ENCODE data around the gene BRIX1.

The BRIX1 gene, protein sequence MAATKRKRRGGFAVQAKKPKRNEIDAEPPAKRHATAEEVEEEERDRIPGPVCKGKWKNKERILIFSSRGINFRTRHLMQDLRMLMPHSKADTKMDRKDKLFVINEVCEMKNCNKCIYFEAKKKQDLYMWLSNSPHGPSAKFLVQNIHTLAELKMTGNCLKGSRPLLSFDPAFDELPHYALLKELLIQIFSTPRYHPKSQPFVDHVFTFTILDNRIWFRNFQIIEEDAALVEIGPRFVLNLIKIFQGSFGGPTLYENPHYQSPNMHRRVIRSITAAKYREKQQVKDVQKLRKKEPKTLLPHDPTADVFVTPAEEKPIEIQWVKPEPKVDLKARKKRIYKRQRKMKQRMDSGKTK

DNA sequence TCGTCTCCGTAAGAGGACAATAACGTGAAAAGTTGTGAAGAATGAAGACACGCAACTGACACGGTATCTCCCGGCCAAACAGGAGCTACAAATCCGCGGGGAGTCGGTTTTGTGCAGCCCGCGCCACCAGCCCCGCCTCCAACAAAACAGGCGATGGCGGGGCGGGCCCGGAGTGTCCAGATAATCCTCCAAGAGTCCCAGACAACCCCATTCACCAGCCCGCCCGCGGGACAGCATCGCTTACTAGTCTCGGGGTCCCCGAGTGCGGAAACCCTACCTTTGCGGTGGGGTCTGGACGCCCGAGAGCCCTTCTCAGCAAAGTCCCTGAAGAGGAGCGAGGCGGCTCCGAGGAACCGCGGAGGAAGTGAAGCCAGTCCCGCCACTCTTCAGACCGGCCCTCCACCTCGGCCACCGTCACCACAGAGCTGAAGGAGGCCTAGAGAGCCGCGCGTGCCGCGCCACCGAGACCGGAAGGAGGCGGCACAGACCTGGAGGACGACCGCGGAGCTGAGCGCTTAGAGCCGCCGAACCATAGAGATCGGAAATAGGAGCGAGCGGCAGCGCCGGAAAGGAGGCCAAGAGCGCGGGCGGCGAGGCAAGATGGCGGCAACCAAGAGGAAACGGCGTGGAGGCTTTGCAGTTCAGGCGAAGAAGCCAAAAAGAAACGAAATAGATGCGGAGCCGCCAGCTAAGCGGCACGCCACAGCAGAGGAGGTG, at the start of gene BRIX1, which contains the start of gene RAD1:
BRIX1 (plus strand) TSS at position 573 of the 717 bp plus-strand sequence; CDS start at position 601, 28 bp downstream.
RAD1 (minus strand) TSS at position 366 of the 717 bp plus-strand sequence. CDS start 612 bp downstream, outside the sequence.
- DNase-seq (ENCODE audit: low spot score), result peak; percentile 99

DNA sequence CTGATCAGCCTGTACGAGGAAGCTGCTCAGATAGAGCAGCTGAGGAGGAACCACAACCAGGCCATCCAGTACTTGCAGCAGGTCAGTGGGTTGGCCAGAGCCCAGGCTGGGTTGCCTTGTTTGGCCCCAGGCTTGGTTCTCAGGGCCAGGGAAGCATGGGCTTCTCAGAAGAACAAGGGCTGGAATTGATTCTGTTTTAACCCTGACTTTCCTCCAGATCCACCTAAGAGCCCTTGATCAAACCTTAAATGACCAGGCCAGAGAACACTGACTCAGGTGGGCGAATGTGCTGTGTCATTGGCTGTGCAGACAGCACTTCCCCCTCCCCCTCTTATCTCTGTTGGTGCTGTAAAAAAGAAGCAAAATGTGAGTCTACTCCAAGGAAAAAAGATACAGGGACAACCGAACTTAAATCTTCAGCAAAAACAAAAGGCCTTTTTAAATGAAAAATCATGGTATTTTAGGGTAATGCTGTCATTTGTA, 48.5 kb upstream of the BRIX1 start:
- no peak for DNase-seq (ENCODE audit: low spot score)

DNA sequence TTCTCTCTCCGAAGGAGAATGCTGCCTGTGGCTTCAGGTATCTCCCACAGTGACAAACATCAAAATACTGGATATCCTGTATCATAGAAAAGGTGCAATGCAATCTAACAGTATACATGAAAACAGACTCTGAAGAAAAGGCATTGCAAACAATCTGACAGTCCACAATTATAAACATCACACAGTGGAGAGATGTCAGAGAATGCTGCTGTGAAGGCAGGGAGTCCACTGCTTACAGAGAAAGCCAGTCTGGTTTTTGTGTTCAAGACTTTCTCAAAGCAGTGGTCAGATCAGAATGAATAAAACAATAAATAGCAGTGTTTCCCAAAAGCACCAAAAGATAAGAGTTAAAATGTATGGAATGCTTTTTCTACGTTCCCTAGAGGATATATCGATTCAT, 47.9 kb upstream of the BRIX1 start:
- no peak for DNase-seq (ENCODE audit: low spot score)

DNA sequence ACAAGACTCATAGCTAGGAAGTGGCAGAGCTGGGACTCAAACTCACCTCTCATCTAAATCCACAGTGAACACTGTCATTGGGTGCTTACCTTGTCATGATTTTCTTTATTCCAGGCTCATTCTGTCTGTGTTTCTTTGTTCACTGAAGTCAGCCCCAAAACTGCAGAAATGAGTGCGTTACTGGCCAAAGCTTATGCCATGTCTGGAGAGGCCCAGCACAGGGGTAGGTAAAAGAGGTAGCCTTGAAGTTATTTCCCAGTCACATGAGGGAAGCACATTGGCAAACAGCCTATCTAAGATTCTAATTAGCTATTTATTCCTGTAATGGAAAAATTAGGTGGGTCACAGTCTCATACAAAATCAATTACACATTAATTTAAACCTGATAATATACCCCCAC, 46.7 kb upstream of the BRIX1 start:
- no peak for DNase-seq (ENCODE audit: low spot score)

DNA sequence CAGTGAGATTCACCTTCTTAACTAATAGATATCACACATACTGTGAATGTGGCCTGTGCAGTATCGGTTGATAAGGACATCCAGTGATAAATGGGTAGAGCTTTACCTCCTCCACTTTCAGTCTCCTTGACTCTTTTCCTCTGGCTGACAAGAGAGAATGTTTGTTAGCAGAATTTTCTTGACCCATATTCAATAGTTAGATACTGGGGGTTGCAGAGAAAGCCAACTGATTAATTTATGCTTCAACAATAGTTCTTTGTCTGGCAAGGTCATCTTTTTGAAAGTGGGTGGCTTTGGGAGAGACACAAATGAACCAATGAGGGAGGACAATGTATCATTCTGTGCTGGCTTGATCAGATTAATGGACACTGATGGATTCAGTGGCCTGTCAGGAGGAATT, 46.3 kb upstream of the BRIX1 start:
- DNase-seq (ENCODE audit: low spot score), result no peak

DNA sequence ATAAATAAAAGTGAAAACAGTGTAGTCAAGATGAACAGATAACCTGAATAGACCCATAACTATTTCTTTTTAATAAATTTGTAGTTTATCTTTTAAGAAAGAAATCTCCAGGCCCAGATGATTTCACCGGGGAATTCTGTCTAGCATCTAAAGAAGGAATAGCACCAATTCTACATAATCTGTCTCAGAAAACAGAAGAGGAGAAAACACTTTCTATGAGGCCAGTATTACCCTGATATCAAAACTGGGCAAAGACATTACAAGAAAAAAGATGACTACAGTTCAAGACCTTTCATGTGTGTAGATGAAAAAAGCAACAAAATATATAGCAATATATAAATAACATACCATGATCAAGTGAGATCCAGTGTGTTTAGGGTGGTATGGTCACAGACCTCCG, 45.1 kb upstream of the BRIX1 start:
- DNase-seq (ENCODE audit: low spot score), result no peak

DNA sequence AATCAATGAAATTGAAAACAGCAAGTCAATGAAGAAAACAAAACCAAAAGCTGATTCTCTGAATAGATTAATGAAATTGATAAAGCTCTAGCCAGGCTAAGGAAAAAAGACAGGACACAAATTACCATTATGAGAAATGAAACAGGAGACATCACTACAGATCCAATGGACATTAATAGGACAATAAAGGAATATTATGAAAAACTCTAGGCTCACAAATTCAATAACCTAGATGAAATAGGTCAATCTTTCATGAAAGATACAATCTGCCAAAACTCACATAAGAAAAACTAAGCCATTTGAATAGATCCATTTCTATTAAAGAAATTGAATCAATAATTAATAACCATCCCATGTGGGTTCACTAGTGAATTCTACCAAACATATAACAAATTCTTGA, 39.2 kb upstream of the BRIX1 start:
- DNase-seq (ENCODE audit: low spot score), result no peak

DNA sequence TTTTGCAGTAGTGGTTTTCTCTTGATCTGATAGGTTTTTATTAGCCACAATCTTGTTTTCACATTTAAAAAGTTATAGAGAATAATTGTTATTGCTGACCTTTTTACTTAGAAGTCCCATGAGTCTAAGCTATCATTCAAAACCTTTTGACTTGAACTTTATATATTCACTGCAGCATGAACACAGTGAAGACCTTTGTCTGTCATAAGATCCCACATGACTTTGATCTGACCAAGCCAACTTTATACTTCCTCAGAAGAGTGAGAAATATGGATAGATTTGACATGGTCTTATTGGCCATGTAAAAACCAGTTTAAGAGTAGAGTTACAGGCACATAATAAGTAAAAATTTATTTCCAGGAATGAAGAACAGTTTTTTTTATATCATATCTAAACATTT, 34.3 kb upstream of the BRIX1 start:
- DNase-seq (ENCODE audit: low spot score), result no peak

DNA sequence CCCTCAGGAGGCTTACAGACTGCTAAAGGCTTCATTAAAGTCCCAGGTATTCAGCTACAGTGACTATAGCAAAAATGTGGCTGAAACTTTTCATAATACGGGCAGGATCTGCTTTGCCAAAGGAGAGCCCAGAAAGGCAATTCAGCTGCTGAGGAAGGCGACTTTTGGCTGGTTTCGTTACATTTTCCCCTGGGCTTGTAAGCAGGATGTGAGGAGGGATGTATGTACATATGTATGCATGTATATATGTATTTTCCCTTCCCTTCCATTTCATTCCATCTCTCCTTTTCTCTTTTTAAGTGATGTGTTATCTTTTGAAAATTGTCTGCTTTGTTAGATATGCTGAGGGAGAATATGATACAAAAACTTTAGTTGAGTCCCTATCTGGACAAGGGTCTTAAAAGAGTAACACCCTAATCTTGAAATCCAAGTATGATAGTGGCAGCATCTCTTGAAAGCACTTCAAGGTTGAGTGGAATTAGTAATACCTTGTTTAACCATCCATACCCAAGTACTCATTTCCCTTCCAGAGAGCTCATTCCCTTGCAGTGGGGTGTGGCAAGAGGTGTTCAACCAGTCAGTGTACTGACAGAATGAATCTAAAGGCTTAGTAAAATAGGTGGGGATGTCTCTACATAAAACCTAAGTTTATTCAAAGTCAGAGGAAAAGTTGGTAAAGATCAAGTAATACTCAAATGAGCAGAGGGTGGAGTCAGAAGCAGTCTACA, 29.0 kb upstream of the BRIX1 start:
- DNase-seq (ENCODE audit: low spot score), result no peak

DNA sequence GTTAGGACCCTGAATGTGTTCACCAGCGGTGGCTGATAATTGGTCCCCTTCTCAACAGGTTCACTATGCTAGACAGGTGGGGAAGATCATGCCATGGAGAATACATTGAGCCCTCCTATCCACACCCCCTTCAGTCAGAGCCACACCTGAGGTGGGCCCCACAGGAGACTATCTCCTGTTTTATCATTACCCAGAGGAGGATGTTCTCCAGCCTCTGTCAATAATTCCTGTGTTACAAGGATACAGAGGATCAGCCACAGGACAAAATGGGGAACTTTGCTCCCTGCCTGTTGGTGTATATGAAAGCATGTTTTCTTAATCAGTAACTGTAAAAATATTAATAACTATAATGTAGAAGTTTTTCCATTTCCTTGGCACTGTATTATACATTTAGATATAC, 26.1 kb upstream of the BRIX1 start:
- DNase-seq (ENCODE audit: low spot score), result no peak

DNA sequence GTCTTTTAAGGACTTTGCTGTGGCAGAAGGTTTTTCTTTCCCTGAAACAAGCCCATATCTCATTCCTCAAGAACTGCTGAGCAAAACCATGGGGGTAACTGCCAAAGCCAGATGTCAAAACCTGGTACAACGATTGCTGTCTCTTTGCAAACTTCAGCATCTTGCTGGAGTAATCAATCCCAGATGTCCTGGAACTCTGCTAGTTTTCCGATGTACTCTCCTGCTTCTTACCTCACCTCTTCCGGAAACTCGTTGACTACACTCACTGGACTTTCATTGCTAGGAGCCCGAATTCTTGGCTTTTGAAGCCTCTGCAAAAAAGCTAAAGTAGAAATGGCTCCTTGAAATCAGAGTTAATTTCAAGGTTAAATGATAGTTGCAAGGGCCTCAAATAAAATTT, 23.5 kb upstream of the BRIX1 start:
- no peak for DNase-seq (ENCODE audit: low spot score)

DNA sequence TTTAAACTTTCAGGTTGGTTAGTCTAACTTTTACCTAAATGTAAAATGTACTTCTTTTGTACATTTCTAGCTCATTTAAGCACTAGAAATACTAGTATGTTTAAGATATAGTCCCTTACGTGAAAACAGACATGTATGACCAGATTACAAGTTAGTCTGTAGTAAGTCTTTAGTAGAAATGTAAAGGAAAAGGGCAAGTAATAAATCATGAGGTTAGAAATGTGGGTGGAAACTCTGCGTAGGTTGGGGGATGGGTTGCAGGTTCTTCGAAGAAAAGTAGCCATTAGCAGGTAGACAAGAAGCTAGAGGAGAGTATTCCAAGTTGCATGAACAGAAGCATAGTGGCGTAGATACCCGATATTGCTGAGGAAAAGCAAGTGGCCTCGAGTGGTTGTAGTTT, 23.1 kb upstream of the BRIX1 start:
- no peak for DNase-seq (ENCODE audit: low spot score)

DNA sequence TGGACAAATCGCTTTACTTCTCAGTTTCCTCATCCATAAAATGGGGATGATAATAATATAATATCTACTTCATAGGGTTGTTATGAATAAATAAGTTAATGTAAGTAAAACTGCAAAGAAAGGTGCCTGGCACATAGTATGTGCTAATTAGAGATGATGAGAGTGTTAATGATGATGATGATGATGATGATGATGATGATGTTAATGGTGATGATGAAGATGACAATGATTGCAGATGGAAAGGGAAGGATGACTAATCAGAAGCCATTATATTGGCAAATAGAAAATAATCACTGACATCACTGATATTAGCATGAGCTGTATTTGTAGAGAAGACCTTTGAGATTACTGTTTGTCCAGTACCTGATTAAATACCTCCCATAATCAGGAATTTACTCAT, 20.8 kb upstream of the BRIX1 start:
- DNase-seq (ENCODE audit: low spot score), result no peak

DNA sequence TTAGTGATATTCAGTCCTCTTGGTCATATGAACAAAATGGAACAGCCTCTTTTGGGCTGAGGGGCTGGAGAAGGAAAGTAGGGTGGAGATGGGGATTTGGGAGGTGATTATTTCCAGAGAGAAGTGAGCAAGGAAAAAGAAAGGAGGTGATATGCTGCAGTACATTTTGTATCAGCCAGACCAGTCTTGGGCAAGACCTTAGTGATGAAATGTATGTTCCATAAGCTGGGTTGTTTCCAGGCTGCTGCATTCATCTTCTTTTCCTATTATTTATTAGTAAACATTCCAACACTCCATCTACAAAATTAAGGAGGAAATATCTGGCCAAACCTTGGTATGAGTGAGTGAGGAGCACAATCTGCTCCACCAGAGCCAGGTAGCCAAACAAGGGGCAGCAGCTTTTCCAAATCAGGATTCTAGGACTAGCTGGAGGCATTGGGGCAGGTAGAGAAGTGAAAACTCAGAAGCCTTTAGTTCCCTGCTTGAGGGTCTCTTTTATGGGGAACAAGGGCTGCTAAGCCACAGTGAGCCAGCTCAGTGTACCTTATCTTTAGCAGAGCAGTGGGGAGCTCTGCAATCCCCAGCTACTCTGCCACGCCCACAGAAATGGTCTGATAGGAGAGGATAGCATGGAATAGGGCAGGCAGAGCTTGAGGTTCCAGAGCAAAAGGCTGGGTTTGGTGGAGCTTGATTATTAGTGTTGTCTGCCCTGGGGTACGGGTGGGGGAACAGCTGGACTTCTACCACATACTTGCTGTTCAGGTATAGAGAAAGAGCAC, 19.7 kb upstream of the BRIX1 start:
- DNase-seq (ENCODE audit: low spot score), result no peak

DNA sequence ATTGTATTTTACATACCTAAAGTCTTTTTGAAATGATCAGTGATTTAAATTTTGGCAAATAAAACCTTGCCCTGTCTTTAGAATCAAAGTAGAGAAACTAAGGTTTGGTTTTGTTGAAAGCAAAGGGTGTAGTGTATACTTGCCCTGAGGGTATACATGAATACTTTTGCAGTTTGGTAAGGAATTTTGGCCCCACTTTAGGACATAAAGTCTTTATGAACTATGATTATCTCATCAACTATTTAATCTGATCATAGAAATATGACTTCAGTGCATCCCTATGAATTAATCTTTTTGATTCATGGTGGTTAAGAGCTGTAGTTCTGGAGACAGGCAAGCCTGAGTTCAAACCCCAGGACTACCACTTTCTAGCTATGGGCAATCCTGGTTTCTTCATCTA, 17.9 kb upstream of the BRIX1 start:
- DNase-seq (ENCODE audit: low spot score), result no peak

DNA sequence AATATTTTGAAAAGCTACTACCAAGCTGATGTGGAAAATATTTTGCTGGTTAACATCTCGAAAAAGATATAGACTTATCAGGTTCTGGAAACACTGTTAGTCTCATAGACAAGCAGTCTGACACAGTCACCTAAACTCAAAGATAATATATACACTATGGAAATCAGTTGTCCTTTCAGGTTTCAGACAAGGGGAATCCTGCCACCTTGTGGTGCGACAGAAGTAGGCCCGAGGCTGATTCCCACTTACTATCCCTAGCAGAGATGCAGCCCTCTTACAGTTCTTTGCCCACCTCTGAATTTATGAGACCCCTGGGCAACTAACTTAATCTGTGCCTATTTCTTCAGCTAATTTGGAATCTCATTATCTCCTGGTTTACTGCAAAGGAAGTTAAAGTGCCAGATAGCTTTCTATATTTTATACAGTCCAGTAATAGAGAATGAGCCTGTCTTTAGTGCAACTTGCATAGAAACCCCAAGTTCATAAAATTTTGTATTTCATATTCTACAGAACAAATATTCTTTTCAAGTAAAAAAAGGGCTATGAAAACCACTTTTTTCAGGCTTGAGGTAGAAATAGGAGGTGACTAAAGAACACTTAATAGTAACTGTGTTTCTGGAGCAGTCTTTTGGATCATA, 17.1 kb upstream of the BRIX1 start:
- peak; percentile 80 for DNase-seq (ENCODE audit: low spot score)

DNA sequence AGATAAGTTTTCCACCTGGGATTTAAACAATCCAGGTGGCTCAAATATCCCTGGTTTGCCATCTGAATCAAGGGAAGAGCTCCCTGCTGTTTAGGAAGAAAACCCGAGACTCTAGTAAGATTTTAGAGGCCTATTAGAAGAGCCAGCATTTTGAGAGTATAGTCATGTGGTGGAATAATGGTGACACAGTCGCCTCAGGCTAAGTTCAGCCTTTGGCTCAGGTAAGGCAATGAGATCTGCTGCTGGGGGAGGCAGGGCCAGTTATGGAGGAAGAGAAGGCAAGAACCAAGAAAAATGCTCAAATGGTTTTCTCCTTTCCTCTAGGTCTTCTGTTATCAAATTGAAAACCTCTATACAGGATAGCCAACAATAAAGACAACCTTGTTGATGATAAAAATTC, 16.4 kb upstream of the BRIX1 start:
- no peak for DNase-seq (ENCODE audit: low spot score)

DNA sequence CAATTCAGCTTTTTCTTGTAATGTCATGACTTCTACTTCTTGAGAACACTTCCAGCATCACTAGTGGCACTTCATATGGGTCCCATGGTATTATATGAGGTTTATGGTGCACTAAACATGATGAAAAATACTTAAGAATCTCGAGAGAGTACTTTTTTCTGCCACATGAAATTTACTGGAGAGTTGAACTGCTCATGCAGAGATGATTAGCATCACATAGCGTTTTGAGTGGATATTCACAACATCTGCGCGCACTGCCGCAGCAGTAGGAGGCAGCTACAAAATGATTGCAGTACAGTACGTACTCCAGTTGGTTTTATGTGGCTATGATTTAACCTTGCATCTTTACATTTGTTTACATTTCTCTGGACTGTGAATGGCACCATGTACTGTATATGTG, 14.9 kb upstream of the BRIX1 start:
- no peak for DNase-seq (ENCODE audit: low spot score)

DNA sequence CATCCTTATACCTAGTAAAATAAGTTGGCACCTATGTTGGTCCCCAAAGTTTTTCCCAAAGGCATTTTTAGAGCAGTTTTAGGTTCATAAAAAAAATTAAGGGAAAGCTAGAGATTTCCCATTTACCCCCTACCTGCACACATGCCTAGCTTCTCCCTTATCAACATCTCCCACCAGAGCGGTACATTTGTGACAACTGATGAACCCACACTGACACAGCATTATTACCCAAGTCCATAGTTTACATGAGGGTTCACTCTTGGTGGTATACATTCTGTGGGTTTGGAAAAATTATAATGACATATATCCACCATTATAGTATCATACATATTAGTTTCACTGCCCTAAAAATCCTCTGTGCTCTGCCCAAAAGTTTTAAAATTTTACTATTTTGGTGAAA, 12.3 kb upstream of the BRIX1 start:
- no peak for DNase-seq (ENCODE audit: low spot score)

DNA sequence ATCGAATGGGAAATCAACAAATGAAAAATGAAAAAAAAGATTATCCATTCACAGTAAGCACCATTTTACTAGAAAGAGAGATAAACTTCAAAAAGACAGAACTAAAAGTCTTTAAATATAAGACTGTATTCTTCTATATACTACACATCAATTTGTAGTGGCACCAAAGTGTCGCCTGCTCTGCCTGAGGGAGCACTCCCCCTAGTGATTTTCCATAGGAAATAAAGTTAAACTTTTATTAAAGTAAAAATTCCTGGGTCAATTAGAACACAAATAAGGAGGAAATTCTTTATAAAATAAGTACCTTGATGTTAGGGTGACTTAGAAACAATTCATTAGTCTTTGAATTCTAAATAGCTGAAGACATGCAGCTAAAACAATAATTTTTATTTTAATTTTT, 9.9 kb upstream of the BRIX1 start:
- no peak for DNase-seq (ENCODE audit: low spot score)

DNA sequence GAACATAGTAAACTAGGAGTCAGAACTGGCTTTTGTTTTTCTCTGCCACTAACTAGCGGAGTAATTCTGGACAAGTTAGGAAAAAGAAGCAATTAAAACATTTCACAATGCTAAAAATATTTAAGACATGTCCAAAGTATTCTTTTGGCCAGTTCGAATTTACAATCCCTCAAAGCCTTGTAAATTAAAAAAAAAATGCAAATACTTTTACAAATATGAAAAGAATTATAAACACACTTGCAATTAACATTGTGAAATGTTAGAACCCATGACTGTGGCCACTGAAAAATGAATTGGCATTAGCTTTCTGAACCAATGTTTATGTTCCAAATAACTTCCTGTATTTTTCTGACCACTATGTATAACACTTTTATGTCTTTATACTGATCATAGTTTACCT, 2.4 kb upstream of the BRIX1 start:
- DNase-seq (ENCODE audit: low spot score), result no peak

Data from LoVo (cell line).